H1 (cell line): ENCODE results near the gene MSH2. TPM values are rescaled to one million over a fixed set of nuclear protein-coding genes. Genes with fewer than 3 reads are reported as not detected.

Source experiments
- ASH2L ChIP-seq: fragments of 200-600, 300-600 bp; sonication (generic); IDR thresholded peaks from one replicate; pipeline ENCODE4 v1.7.1; 2017; ENCODE audit warnings: low read length
- CBX5 ChIP-seq: fragments of 300-800, 300-1000 bp; sonication (generic); IDR thresholded peaks from 2 replicates; pipeline ENCODE4 v1.7.1; 2016; ENCODE audit warnings: antibody characterized with exemption, low read length, low read depth
- CHD1 ChIP-seq: IDR thresholded peaks from 2 replicates; pipeline ENCODE4 v1.6.1; 2012; ENCODE audit warnings: low read depth, low read length, improper control_type of control experiment
- CHD7 ChIP-seq: fragments of 300-600 bp; sonication (generic); IDR thresholded peaks from 2 replicates; pipeline ENCODE4 v1.7.1; 2012; ENCODE audit warnings: low read length, moderate library complexity, mild to moderate bottlenecking, inconsistent platforms; ENCODE audit not compliant: insufficient replicate concordance
- E2F6 ChIP-seq: IDR thresholded peaks from 2 replicates; pipeline ENCODE4 v1.6.1; 2012; ENCODE audit warnings: inconsistent platforms
- GTF2F1 ChIP-seq: IDR thresholded peaks from 2 replicates; pipeline ENCODE4 v1.6.1; 2012; ENCODE audit warnings: low read depth, low read length, improper control_type of control experiment, borderline replicate concordance
- NRF1 ChIP-seq: IDR thresholded peaks from 2 replicates; pipeline ENCODE4 v1.6.1; 2011; ENCODE audit warnings: mild to moderate bottlenecking, low read depth, low read length, improper control_type of control experiment
- POLR2AphosphoS5 ChIP-seq: IDR thresholded peaks from 2 replicates; pipeline ENCODE4 v1.6.1; 2011; ENCODE audit warnings: low read depth, low read length
- RBBP5 ChIP-seq: IDR thresholded peaks from 2 replicates; pipeline ENCODE4 v1.7.1; 2012; ENCODE audit warnings: low read depth, mild to moderate bottlenecking, inconsistent platforms, low read length, moderate library complexity, borderline replicate concordance
- SIRT6 ChIP-seq: IDR thresholded peaks from one replicate; pipeline ENCODE4 v1.7.1; 2012; ENCODE audit warnings: low read length, inconsistent platforms
- TAF1 ChIP-seq: IDR thresholded peaks from 2 replicates; pipeline ENCODE4 v1.6.1; 2011; ENCODE audit warnings: mild to moderate bottlenecking, low read depth, low read length
- TCF12 ChIP-seq: IDR thresholded peaks from 2 replicates; pipeline ENCODE4 v1.6.1; 2011; ENCODE audit warnings: low read depth, mild to moderate bottlenecking, low read length
- polyA plus RNA-seq, 7 experiments: library from polyadenylated mRNA; depleted of rRNA in 3 of 7; stranded (reverse) in 5 of 7; unstranded in 2 of 7; fragments of >200 nt in 5 of 7; fragments of 200-250 nt in 2 of 7; gene quantifications; 1 replicate in 5 of 7; 2 replicates in 1 of 7; 4 replicates in 1 of 7; pipeline versions ENCODE4 v1.2.1 to v1.2.3, GENCODE V29; 2011 to 2013; ENCODE audit warnings: missing spikeins in 2 of 7, mixed read lengths in 2 of 7
- total RNA-seq: library from RNA; stranded (reverse); fragmentation: NEBNext Ultra II Directional; extraction: Animal tissue kit (Norgen Biotek cat#: 25700); gene quantifications from 2 replicates; pipeline ENCODE4 v1.2.1, GENCODE V29; 2021

The MSH2 gene
- total and polyA plus RNA-seq, 2 of the 8 experiments (the other 6 are each of a cell fraction or from before 2014, with no cell fraction given): 64.1 to 228 TPM

GRCh38 chr2:47429795-47430194, 26.8 kb downstream of the MSH2 start (continued):
- no peak for TF ChIP-seq CHD7
- no peak for TF ChIP-seq TAF1
- TF ChIP-seq TCF12: no peak
- no peak for TF ChIP-seq ASH2L
- TF ChIP-seq SIRT6: no peak
- no peak for TF ChIP-seq NRF1
- no peak for TF ChIP-seq CHD1
- TF ChIP-seq GTF2F1: no peak
- TF ChIP-seq CBX5: no peak
- TF ChIP-seq POLR2AphosphoS5: no peak
- TF ChIP-seq RBBP5: no peak
- TF ChIP-seq E2F6: no peak
